DND-41 (cell line): Measurements from ENCODE around the gene LRRC23.

Experiments used
- ATAC-seq: fragments of 200-7000 bp; cut with Tn5 transposase; 3 replicates; pipeline ENCODE4 v1.9.1; 2021; ENCODE audit warnings: low read depth; ENCODE audit not compliant: insufficient read depth
- DNase-seq: peaks from one replicate; pipeline ENCODE4 v3.0.0-alpha.2; 2020
- H2AFZ ChIP-seq: 2 replicates; pipeline ENCODE4 v1.6.0; 2012; ENCODE audit warnings: low read depth, low read length
- H3K27ac ChIP-seq: 2 replicates; pipeline ENCODE4 v1.5.1; 2012; ENCODE audit warnings: low read length, inconsistent platforms
- H3K27me3 ChIP-seq: fragments of 200-600 bp; sonication (generic); 2 replicates; pipeline ENCODE4 v1.6.0; 2012; ENCODE audit warnings: low read length, mild to moderate bottlenecking, inconsistent platforms; ENCODE audit not compliant: insufficient read depth, poor library complexity
- H3K36me3 ChIP-seq: 2 replicates; pipeline ENCODE4 v1.5.1; 2012; ENCODE audit warnings: low read length, inconsistent platforms; ENCODE audit not compliant: insufficient read depth
- H3K4me1 ChIP-seq: 2 replicates; pipeline ENCODE4 v1.5.1; 2012; ENCODE audit warnings: mild to moderate bottlenecking, low read length; ENCODE audit not compliant: insufficient read depth
- H3K4me2 ChIP-seq: 2 replicates; pipeline ENCODE4 v1.6.0; 2012; ENCODE audit warnings: mild to moderate bottlenecking, moderate library complexity, low read length, inconsistent platforms; ENCODE audit not compliant: insufficient read depth
- H3K4me3 ChIP-seq, 2 experiments: fragments of 200-600 bp in 1 of 2; shearing (Covaris generic) in 1 of 2; 2 replicates each; pipeline ENCODE4 v1.5.1; 2012 to 2016; ENCODE audit warnings: inconsistent platforms in 2 of 2, low read length in 2 of 2, mild to moderate bottlenecking in 2 of 2, low read depth in 1 of 2, moderate library complexity in 1 of 2
- H3K79me2 ChIP-seq: 2 replicates; pipeline ENCODE4 v1.6.0; 2012; ENCODE audit warnings: low read length, inconsistent platforms; ENCODE audit not compliant: insufficient read depth
- H3K9ac ChIP-seq: 2 replicates; pipeline ENCODE4 v1.6.0; 2012; ENCODE audit warnings: low read depth, mild to moderate bottlenecking, inconsistent platforms, low read length, moderate library complexity
- H3K9me3 ChIP-seq: 2 replicates; pipeline ENCODE4 v1.5.1; 2012; ENCODE audit warnings: low read length, moderate library complexity, mild to moderate bottlenecking, inconsistent platforms; ENCODE audit not compliant: insufficient read depth, severe bottlenecking
- H4K20me1 ChIP-seq: 2 replicates; pipeline ENCODE4 v1.6.0; 2012; ENCODE audit warnings: low read length; ENCODE audit not compliant: insufficient read depth
- CTCF ChIP-seq: IDR thresholded peaks from 2 replicates; pipeline ENCODE4 v1.5.1; 2012; ENCODE audit warnings: borderline replicate concordance, low read length, moderate library complexity, mild to moderate bottlenecking; ENCODE audit not compliant: poor library complexity, severe bottlenecking; ENCODE audit errors: extremely low read depth
- EZH2 ChIP-seq: IDR thresholded peaks from 3 replicates; pipeline ENCODE4 v1.6.1; 2012; ENCODE audit warnings: borderline replicate concordance, low read depth, mild to moderate bottlenecking, moderate library complexity, low read length, inconsistent platforms; ENCODE audit not compliant: severe bottlenecking

LRRC23 gene

GRCh38 chr12:6927379-6928021 lies 22.9 kb downstream of the LRRC23 start, which contains the start of gene ATN1:
Gene ATN1 (plus strand): TSS chr12:6927959. CDS start chr12:6934002, 6,043 bp downstream.
- peak within 1 kb of the TSS; percentile 77 for H3K9ac ChIP-seq
- peak; percentile 63 for ATAC-seq
- DNase-seq, result peak; percentile 76
- H2AFZ ChIP-seq, result peak within 1 kb of the TSS; percentile 97
- H3K79me2 ChIP-seq, result peaks cover 45% of the 10 kb centered on the region
- peak within 1 kb of the TSS; percentile 90 for H3K4me2 ChIP-seq
- H3K9me3 ChIP-seq, result no peaks in the 10 kb centered on the region
- peak within 1 kb of the TSS; percentile 75 to 83 for H3K4me3 ChIP-seq
- H4K20me1 ChIP-seq, result peaks cover 12% of the 10 kb centered on the region; the same call in 1 of the 2 replicates
- no peaks in the 10 kb centered on the region for H3K27me3 ChIP-seq
- TF ChIP-seq EZH2 (no peak), CTCF (no peak)
- H3K4me1 ChIP-seq, result peaks cover 63% of the 10 kb centered on the region
- peak within 1 kb of the TSS; percentile 88 for H3K27ac ChIP-seq
- peaks cover 17% of the 10 kb centered on the region for H3K36me3 ChIP-seq

DNA sequence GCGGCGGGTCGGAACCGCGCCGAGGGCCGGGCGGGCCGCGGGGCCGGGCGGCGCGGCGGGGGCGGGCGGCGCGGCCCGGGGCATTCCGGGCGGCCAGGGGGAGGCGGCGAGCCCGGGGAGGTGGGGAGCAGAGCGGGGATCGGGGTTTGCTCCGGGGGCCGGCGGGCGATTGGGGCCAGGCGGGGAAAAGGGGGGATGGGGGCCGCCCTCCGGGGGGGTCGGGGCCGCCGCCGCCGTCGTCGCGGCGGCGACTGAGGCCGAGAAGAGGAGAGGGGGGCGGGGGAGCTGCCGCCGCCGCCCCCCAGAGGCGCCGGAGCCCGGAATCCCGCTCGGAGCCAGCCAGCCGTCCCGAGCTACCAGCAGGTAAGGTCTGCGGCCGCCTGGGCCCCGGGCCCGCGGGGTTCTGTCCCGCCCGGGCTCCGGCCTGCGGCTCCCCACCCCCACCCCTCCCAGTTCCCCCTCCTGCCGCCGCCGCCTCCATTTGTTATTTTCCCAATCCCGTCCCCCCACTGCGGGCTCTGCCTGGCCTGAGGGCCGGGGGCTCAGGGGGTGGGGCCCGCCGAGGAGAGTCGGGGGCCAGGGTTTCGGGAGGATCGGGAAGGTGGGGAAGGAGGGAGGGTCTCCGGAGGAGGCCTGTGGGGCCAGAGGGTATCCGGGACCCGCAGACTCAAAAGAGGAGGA lies 23.5 kb downstream of the LRRC23 start:
- Histone ChIP-seq H3K27me3 (no peaks in the 10 kb centered on the region), H3K4me2 (peak overlapping the region; percentile 90), H3K36me3 (peaks cover 12% of the 10 kb centered on the region), H3K9me3 (no peaks in the 10 kb centered on the region), H3K79me2 (peaks cover 51% of the 10 kb centered on the region), H2AFZ (peak overlapping the region; percentile 21), H3K4me3 (peak overlapping the region; percentile 75 to 83), H3K4me1 (peaks cover 63% of the 10 kb centered on the region), H3K9ac (peak overlapping the region; percentile 77), H3K27ac (peak overlapping the region; percentile 71), H4K20me1 (peaks cover 13% of the 10 kb centered on the region; the same call in 1 of the 2 replicates)
- DNase-seq (no peak), ATAC-seq (no peak)
- no peak for TF ChIP-seq EZH2
- TF ChIP-seq CTCF, result no peak

DNA sequence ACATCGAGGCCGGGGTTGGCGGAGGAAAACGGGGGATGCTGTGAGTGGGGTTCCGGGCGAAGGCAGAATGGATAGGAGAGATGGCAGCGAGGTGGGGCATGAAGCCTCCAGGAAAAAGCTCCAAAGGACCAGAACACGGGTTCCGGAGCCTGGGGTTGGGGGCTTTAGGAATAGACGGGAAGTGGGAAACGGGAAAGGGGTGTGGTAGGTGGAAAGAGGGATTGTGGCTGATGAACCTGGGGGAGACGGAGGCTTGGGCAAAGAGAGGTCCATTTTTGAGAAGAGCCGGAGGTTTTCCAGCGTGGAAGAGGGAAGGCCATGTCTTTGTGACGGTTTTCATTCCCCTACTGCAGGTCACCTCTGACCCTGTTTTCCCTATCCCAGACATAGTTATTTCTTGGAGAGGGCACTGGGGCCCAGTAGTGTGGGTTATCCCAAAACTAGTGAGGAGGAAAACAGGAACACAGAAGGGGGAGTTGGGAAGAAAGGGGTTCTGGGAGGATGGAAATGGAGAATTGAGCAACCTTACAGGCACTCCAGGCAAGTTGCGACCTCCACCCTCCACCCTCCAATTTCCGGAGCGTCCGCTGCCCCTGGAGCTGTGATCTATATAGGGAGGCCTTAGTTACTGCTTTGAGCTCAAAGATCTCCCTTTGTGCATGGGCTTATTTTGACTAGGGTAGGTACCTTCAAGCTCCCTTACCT lies 24.2 kb downstream of the LRRC23 start:
- H3K9me3 ChIP-seq, result no peaks in the 10 kb centered on the region
- H3K9ac ChIP-seq, result peak overlapping the region; percentile 70
- DNase-seq (no peak), ATAC-seq (no peak)
- peaks cover 13% of the 10 kb centered on the region for H3K36me3 ChIP-seq
- H3K4me2 ChIP-seq, result peak overlapping the region; percentile 90
- H3K4me1 ChIP-seq, result peaks cover 59% of the 10 kb centered on the region
- H4K20me1 ChIP-seq, result peaks cover 13% of the 10 kb centered on the region; the same call in 1 of the 2 replicates
- peak overlapping the region; percentile 71 for H3K27ac ChIP-seq
- peaks cover 58% of the 10 kb centered on the region for H3K79me2 ChIP-seq
- H3K27me3 ChIP-seq, result no peaks in the 10 kb centered on the region
- H3K4me3 ChIP-seq, result peak overlapping the region; percentile 75 to 83
- TF ChIP-seq EZH2 (no peak), CTCF (no peak)
- peak overlapping the region; percentile 21 for H2AFZ ChIP-seq
